ENCODE measurements around the gene PRKG1. TPM values are rescaled to one million over a fixed set of nuclear protein-coding genes. Genes with fewer than 3 reads are reported as not detected.

Gene PRKG1
- total and polyA plus RNA-seq, 2 experiments from 2014 or later = 18.2 to 21.1 TPM

DNA sequence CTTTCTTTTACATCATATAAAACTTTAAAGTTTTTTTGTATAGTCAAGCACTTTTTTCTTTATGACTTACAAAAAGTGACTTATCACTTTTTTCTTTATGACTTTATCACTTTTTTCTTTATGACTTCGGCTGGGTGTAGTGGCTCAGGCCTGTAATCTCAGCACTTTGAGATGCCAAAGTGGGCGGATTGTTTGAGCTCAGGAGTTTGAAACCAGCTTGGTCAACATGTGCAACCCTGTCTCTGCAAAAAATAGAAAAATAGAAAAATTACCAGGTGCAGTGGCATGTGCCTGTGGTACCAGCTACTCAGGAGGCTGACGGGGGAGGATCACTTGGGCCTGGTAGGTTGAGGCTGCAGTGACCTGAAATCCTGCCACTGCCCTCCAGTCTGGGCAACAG is 733.9 kb downstream of the PRKG1 start (continued):
- TF ChIP-seq ZNF462 (CRISPR knock-in tag; IDR thresholded peaks at IDR 0.05) = no peak
- TF ChIP-seq REST (IDR thresholded peaks at IDR 0.05; ENCODE audit: unreplicated experiment) = no peak

DNA sequence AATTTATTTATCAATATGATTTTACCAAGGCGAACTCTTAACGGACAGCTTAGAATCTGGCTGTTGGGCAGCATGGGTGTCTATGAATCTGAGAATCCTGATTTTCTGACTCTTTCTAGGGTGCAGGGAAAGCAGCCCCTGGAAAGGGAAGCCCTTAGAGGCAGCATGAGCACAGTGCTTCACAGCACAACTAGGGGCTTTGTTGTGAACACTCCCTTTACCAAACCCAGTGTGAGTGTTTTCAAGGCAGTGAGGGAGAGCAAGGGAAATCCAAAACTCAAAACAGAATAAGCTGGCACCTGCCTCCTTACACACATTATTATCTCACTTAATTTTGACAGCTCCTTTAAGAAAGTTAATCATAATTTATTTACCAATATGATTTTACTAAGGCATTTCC is 741.4 kb downstream of the PRKG1 start:
- H3K27ac Mint-ChIP-seq = no peak overlapping the region
- H3K4me3 Mint-ChIP-seq = no peak overlapping the region
- TF ChIP-seq, protein P1, sequence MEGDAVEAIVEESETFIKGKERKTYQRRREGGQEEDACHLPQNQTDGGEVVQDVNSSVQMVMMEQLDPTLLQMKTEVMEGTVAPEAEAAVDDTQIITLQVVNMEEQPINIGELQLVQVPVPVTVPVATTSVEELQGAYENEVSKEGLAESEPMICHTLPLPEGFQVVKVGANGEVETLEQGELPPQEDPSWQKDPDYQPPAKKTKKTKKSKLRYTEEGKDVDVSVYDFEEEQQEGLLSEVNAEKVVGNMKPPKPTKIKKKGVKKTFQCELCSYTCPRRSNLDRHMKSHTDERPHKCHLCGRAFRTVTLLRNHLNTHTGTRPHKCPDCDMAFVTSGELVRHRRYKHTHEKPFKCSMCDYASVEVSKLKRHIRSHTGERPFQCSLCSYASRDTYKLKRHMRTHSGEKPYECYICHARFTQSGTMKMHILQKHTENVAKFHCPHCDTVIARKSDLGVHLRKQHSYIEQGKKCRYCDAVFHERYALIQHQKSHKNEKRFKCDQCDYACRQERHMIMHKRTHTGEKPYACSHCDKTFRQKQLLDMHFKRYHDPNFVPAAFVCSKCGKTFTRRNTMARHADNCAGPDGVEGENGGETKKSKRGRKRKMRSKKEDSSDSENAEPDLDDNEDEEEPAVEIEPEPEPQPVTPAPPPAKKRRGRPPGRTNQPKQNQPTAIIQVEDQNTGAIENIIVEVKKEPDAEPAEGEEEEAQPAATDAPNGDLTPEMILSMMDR (conservative IDR thresholded peaks at IDR 0.05; ENCODE audit: low read depth in 2 of 2) = no peak
- TF ChIP-seq STAT1 (IDR thresholded peaks at IDR 0.05; ENCODE audit: unreplicated experiment) (no peak), REST (IDR thresholded peaks at IDR 0.05; ENCODE audit: unreplicated experiment) (no peak), POLR2AphosphoS5 (IDR thresholded peaks at IDR 0.05; ENCODE audit: low read depth) (no peak)

More for the DNA sequence above, 741.4 kb downstream of the PRKG1 start:
- no peak overlapping the region for H2AFZ ChIP-seq
- no peaks in the 10 kb centered on the region for H3K9me2 ChIP-seq (ENCODE audit: insufficient read depth)
- H3K4me2 ChIP-seq = no peak overlapping the region
- H3K27ac ChIP-seq (ENCODE audit: low read depth) = no peak overlapping the region
- ATAC-seq (peak; percentile 99), DNase-seq (ENCODE audit: low spot score) (peak; percentile 47)
- H3F3A ChIP-seq (replicated peaks; ENCODE audit: low read depth) = no peaks in the 10 kb centered on the region
- H3K4me1 Mint-ChIP-seq = peaks cover 20% of the 10 kb centered on the region
- no peaks in the 10 kb centered on the region for H3K79me2 ChIP-seq (replicated peaks; ENCODE audit: insufficient read depth)
- H3K36me3 ChIP-seq (ENCODE audit: insufficient read depth) = no peaks in the 10 kb centered on the region
- H3K27me3 Mint-ChIP-seq (ENCODE audit: insufficient read depth, low read depth, poor library complexity) = no peaks in the 10 kb centered on the region
- no peaks in the 10 kb centered on the region for H3K9me3 Mint-ChIP-seq
- no peaks in the 10 kb centered on the region for H3K27me3 ChIP-seq (ENCODE audit: insufficient read depth)
- H3K4me3 ChIP-seq = no peak overlapping the region
- H3K4me1 ChIP-seq (ENCODE audit: insufficient read depth) = peaks cover 12% of the 10 kb centered on the region
- H4K20me1 ChIP-seq (replicated peaks; ENCODE audit: insufficient read depth) = no peaks in the 10 kb centered on the region
- H3K36me3 Mint-ChIP-seq (ENCODE audit: low read depth) = no peaks in the 10 kb centered on the region

Measured in GM23338 (cell line).